CD14-positive monocyte (primary cell): Measurements from ENCODE around the gene KLHL17. TPM values are rescaled to one million over a fixed set of nuclear protein-coding genes. Genes with fewer than 3 reads are reported as not detected.

Experiments
- DNase-seq, 3 donors: peaks; one replicate each; pipeline ENCODE4 v3.0.0-alpha.2; 2011 to 2022
- H2AFZ ChIP-seq: 2 replicates; pipeline ENCODE4 v1.6.0; 2012; ENCODE audit warnings: mild to moderate bottlenecking, low read depth, low read length, inconsistent platforms; ENCODE audit not compliant: insufficient read depth, poor library complexity, severe bottlenecking
- H3K27ac ChIP-seq, 2 donors: 1 replicate in 1 of 2; 2 replicates in 1 of 2; pipeline ENCODE4 v1.5.1; 2012 to 2013; ENCODE audit warnings: low read length in 2 of 2, control low read depth in 1 of 2, inconsistent platforms in 1 of 2, low read depth in 1 of 2, mild to moderate bottlenecking in 1 of 2
- H3K27me3 ChIP-seq, 2 donors: one replicate each; pipeline versions ENCODE4 v1.6.0 to v1.6.1; 2011 to 2013; ENCODE audit warnings: low read length in 2 of 2; ENCODE audit not compliant: control insufficient read depth in 2 of 2, insufficient read depth in 2 of 2
- H3K36me3 ChIP-seq, 2 donors: replicated peaks in 1 of 2; 1 replicate in 1 of 2; 2 replicates in 1 of 2; pipeline versions ENCODE4 v1.5.1 to v1.6.1; 2012 to 2013; ENCODE audit warnings: low read length in 2 of 2, control low read depth in 1 of 2, inconsistent platforms in 1 of 2, mild to moderate bottlenecking in 1 of 2; ENCODE audit not compliant: insufficient read depth in 2 of 2, control insufficient read depth in 1 of 2
- H3K4me1 ChIP-seq, 2 donors: 1 replicate in 1 of 2; 2 replicates in 1 of 2; pipeline versions ENCODE4 v1.5.1 to v1.6.1; 2012 to 2013; ENCODE audit warnings: low read length in 2 of 2, control low read depth in 1 of 2, inconsistent platforms in 1 of 2, mild to moderate bottlenecking in 1 of 2, moderate library complexity in 1 of 2; ENCODE audit not compliant: insufficient read depth in 2 of 2, control insufficient read depth in 1 of 2
- H3K4me2 ChIP-seq: replicated peaks from 2 replicates; pipeline ENCODE3; 2012; ENCODE audit warnings: low read length, moderate library complexity, mild to moderate bottlenecking; ENCODE audit not compliant: poor library complexity, severe bottlenecking; ENCODE audit errors: extremely low read depth
- H3K4me3 ChIP-seq, 3 experiments: fragments of 200-600 bp in 1 of 3; sonication (generic) in 1 of 3; replicated peaks in 1 of 3; 1 replicate in 2 of 3; 2 replicates in 1 of 3; pipeline ENCODE4 v1.5.1; 2011 to 2013; ENCODE audit warnings: low read length in 3 of 3, mild to moderate bottlenecking in 3 of 3, control low read depth in 2 of 3, low read depth in 2 of 3, inconsistent platforms in 1 of 3, moderate library complexity in 1 of 3
- H3K79me2 ChIP-seq: 2 replicates; pipeline ENCODE4 v1.6.0; 2012; ENCODE audit warnings: mild to moderate bottlenecking, control low read depth, inconsistent platforms, low read length, moderate library complexity; ENCODE audit not compliant: insufficient read depth
- H3K9ac ChIP-seq: 2 replicates; pipeline ENCODE4 v1.6.0; 2017; ENCODE audit warnings: low read length, mild to moderate bottlenecking; ENCODE audit not compliant: insufficient read depth, poor library complexity, severe bottlenecking
- H3K9me3 ChIP-seq, 2 donors: replicated peaks in 1 of 2; 1 replicate in 1 of 2; 2 replicates in 1 of 2; pipeline versions ENCODE4 v1.5.1 to v1.6.1; 2012 to 2013; ENCODE audit warnings: low read length in 2 of 2, control low read depth in 1 of 2; ENCODE audit not compliant: control insufficient read depth in 1 of 2, insufficient read depth in 1 of 2
- H4K20me1 ChIP-seq: 2 replicates; pipeline ENCODE4 v1.6.0; 2012; ENCODE audit warnings: mild to moderate bottlenecking, low read length, control low read depth, moderate library complexity; ENCODE audit not compliant: insufficient read depth
- H3K27ac Mint-ChIP-seq, 7 donors: one replicate each; pipeline ENCODE4 v1.8.0; 2020; ENCODE audit warnings: mild to moderate bottlenecking in 7 of 7, mixed read lengths in 7 of 7, moderate library complexity in 6 of 7, inconsistent platforms in 2 of 7
- H3K27me3 Mint-ChIP-seq, 3 donors: one replicate each; pipeline ENCODE4 v1.8.0; 2021 to 2022; ENCODE audit warnings: low read depth in 3 of 3, mild to moderate bottlenecking in 3 of 3, mixed read lengths in 3 of 3, moderate library complexity in 3 of 3, inconsistent platforms in 1 of 3
- H3K36me3 Mint-ChIP-seq, 2 donors: one replicate each; pipeline ENCODE4 v1.8.0; 2020; ENCODE audit warnings: mixed read lengths in 2 of 2, inconsistent platforms in 1 of 2, mild to moderate bottlenecking in 1 of 2
- H3K4me1 Mint-ChIP-seq: one replicate; pipeline ENCODE4 v1.8.0; 2020; ENCODE audit warnings: mild to moderate bottlenecking, mixed read lengths
- H3K4me3 Mint-ChIP-seq, 2 donors: one replicate each; pipeline ENCODE4 v1.8.0; 2020; ENCODE audit warnings: mild to moderate bottlenecking in 2 of 2, mixed read lengths in 2 of 2, moderate library complexity in 1 of 2
- H3K9me3 Mint-ChIP-seq, 7 donors: one replicate each; pipeline ENCODE4 v1.8.0; 2020 to 2022; ENCODE audit warnings: mixed read lengths in 7 of 7, mild to moderate bottlenecking in 6 of 7, moderate library complexity in 6 of 7, inconsistent platforms in 2 of 7
- CTCF ChIP-seq: fragments of 200-600 bp; IDR thresholded peaks from one replicate; pipeline ENCODE4 v1.8.0; 2022; ENCODE audit warnings: antibody characterized with exemption, mild to moderate bottlenecking
- WGBS: methylation state at CpG from one replicate; pipeline ENCODE4 v1.1.5; 2013; ENCODE audit warnings: missing lambda C conversion rate; ENCODE audit not compliant: insufficient coverage; 5-methylcytosine and 5-hydroxymethylcytosine counted together
- intact Hi-C, 2 donors: fragments of 100-400 bp; cut with micrococcal nuclease; formaldehyde crosslinking; loops; one replicate each; pipeline versions ENCODE4 v1.15.0 to v1.15.1; 2023
- polyA plus RNA-seq, 3 donors: library from polyadenylated mRNA; depleted of rRNA in 1 of 3; unstranded in 2 of 3; stranded (reverse) in 1 of 3; fragments of 300-500 nt in 2 of 3; fragments of >200 nt in 1 of 3; fragmentation: Illumina TruSeq in 2 of 3; gene quantifications; 1 replicate in 2 of 3; 2 replicates in 1 of 3; pipeline ENCODE4 v1.2.3, GENCODE V29; 2012 to 2021

The KLHL17 gene
- polyA plus RNA-seq, 3 donors, result 0.31 to 48.1 (median 0.71) TPM

DNA sequence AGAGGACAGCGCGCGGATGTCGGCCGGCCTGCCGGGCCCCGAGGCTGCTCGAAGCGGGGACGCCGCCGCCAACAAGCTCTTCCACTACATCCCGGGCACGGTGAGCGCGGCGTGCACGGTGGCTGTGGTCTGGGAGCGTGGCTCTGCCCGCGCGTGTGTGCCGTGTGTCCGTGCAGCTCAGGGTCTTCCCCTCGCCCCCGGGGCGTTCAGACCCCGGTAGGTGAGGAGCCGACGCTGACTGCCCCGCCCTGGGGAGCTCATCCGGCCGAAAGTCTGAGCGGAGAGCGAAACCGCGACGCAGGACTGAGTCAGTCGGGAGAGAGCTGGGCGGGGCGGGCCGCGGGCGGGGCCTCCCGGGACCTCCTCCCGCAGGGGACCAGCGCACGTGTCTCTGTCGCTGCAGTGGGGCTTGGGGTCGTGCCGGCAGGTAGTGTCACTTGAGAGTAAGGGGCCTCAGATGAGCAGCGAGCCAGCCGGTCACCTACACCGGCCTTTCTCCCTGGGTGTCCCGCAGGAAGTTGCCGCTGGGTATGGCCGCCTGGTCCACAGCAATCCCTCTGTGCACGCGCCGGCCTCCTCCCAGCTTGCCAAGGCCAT, 6.4 kb downstream of the KLHL17 start:
- peaks cover 10% of the 10 kb centered on the region for H3K4me1 Mint-ChIP-seq
- H3K36me3 ChIP-seq, result peaks cover 0 to 3% of the 10 kb centered on the region in 2 donors
- peak overlapping the region; percentile 75 for H3K9ac ChIP-seq
- TF ChIP-seq CTCF, result no peak
- H3K27ac Mint-ChIP-seq, result peak overlapping the region in 1 of 7 donors; percentile 35
- peaks cover 3 to 43% of the 10 kb centered on the region in 2 donors for H3K27me3 ChIP-seq
- peak overlapping the region in 1 of 2 donors; percentile 62 for H3K27ac ChIP-seq
- peak overlapping the region; percentile 86 for H3K4me2 ChIP-seq
- peak overlapping the region; percentile 83 to 90 for H3K4me3 Mint-ChIP-seq
- H3K9me3 ChIP-seq, result peaks cover 0 to 8% of the 10 kb centered on the region in 2 donors
- H3K4me1 ChIP-seq, result peaks cover 16 to 21% of the 10 kb centered on the region in 2 donors
- H2AFZ ChIP-seq, result peak overlapping the region; percentile 87
- intact Hi-C loops, result loop anchor here in 1 of 2 donors (10.0 kb wide), 1 partner anchor 62 kb away; no protein-coding TSS in a partner anchor
- H3K27me3 Mint-ChIP-seq, result peaks cover 32 to 54% (median 44%) of the 10 kb centered on the region in 3 donors
- peak overlapping the region; percentile 59 to 79 (median 62) for H3K4me3 ChIP-seq
- H3K79me2 ChIP-seq, result no peaks in the 10 kb centered on the region
- WGBS, result under 1% methylated on average over 60 of the region's 60 CpGs
- peaks cover 0 to 3% (median 0%) of the 10 kb centered on the region in 7 donors for H3K9me3 Mint-ChIP-seq
- H4K20me1 ChIP-seq, result no peaks in the 10 kb centered on the region
- H3K36me3 Mint-ChIP-seq, result peaks cover 16 to 19% of the 10 kb centered on the region in 2 donors
- peak; percentile 60 to 74 (median 66) for DNase-seq

DNA sequence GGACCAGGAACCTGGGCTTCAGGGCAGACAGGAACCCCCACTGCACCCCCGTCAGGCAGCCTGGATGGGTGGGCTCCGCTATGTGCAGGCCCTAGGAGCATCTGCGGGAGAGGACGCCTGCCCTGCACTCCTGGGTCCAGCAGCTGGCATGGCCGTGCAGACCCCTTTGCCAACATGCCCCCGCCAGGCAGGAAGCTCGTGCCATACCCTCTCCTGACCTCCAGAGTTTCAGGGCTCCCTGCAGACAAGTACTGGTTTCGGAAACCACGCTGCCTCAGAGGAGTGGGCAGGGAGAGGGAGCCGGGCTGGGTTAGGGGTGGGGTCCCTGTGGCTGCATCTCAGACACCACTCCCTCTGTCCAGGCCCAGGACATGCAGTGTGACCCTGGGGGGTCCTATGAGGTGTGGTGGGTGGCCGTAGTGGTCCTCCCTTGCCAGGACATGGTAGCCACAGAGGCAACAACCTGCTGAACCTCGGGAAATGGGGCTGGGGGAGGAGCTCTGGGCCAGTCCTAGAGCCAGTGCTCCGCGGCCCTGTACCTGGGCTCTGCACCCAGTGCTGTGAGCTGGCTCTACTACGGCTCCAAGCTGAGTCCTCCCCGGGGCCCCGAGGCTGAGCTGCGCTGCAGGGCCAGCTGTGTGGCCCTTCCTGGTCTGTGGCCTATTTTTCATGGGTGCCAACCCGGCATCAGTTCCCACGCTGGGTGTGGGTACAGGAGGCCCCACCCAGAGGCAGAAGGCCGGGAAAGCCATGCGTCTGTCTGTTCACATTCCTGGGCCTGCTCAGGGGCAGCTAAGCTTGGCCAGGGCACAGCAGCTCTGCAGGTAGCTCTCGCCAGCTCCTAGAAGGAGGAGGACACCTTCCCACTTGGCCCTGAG, 7.3 kb downstream of the KLHL17 start:
- Mint-ChIP-seq H3K9me3 (peaks cover 0 to 3% (median 0%) of the 10 kb centered on the region in 7 donors), H3K27me3 (peaks cover 32 to 56% (median 47%) of the 10 kb centered on the region in 3 donors), H3K27ac (no peak overlapping the region), H3K4me3 (peak overlapping the region in 1 of 2 donors; percentile 53), H3K36me3 (peaks cover 11 to 12% of the 10 kb centered on the region in 2 donors), H3K4me1 (peaks cover 10% of the 10 kb centered on the region)
- Histone ChIP-seq H3K4me1 (peaks cover 16 to 21% of the 10 kb centered on the region in 2 donors), H3K27ac (no peak overlapping the region), H4K20me1 (no peaks in the 10 kb centered on the region), H3K36me3 (peaks cover 0 to 3% of the 10 kb centered on the region in 2 donors), H3K4me3 (peak overlapping the region in 1 of 3 experiments; percentile 79), H3K27me3 (peaks cover 3 to 43% of the 10 kb centered on the region in 2 donors), H3K4me2 (peak overlapping the region; percentile 86), H2AFZ (peak overlapping the region; percentile 87), H3K9ac (no peak overlapping the region), H3K9me3 (peaks cover 0 to 8% of the 10 kb centered on the region in 2 donors), H3K79me2 (no peaks in the 10 kb centered on the region)
- WGBS, result 77% methylated on average over 20 of the region's 23 CpGs
- no peak for TF ChIP-seq CTCF
- no peak for DNase-seq
- intact Hi-C loops, result loop anchor here in 1 of 2 donors (10.0 kb wide), 1 partner anchor 63 kb away; no protein-coding TSS in a partner anchor
